ENCODE measurements around the gene DYRK3. TPM values are rescaled to one million over a fixed set of nuclear protein-coding genes. Genes with fewer than 3 reads are reported as not detected.

DYRK3 gene
- total and polyA plus RNA-seq, 10 of the 15 experiments (the other 5 are each of a cell fraction or from before 2014, with no cell fraction given) = 1.6 to 12.9 (median 10.3) TPM

DNA sequence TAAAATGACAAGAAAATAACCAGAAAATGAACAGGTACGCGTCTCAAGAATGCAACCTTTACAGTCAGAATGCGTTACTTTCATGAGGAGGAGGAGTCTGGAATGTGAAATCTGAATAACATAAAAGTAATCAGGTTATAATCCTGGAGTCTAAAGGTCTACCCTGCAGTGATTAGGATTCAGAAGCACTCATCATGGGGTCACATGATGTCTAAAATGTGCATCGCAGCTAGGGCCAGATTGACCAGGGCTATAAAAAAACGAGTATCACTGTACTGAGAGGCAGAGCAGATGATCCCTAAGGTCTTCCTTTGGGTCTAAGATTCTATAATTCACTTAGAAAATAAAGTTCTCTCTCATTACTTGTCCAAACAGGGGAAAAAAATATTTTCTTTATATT lies 30.5 kb upstream of the DYRK3 start:
- BruUV-seq (replicated peaks) = no TSS peak
- no peak for DNase-seq (ENCODE audit: low read depth, low spot score)
- TF ChIP-seq MYC (IDR thresholded peaks at IDR 0.05; ENCODE audit: insufficient read depth, insufficient read length, insufficient replicate concordance, low read length, severe bottlenecking) = no peak
- TF ChIP-seq NR2C1 (IDR thresholded peaks at IDR 0.05) = no peak
- no peak for TF ChIP-seq RCOR1 (conservative IDR thresholded peaks at IDR 0.05; ENCODE audit: low read depth, low read length)
- TF ChIP-seq KDM1A (IDR thresholded peaks at IDR 0.05; ENCODE audit: borderline replicate concordance) = no peak
- no peak for TF ChIP-seq MTA2 (IDR thresholded peaks at IDR 0.05; ENCODE audit: low read depth)
- no peak for TF ChIP-seq TBL1XR1 (IDR thresholded peaks at IDR 0.05; ENCODE audit: low read depth, low read length)
- FAIRE-seq = no peak
- Histone ChIP-seq H3K27ac (ENCODE audit: control insufficient read depth, insufficient read depth) (no peak overlapping the region), H3K9me3 (replicated peaks; ENCODE audit: control insufficient read depth, insufficient read depth, low read length) (no peaks in the 10 kb centered on the region), H3K79me2 (ENCODE audit: control insufficient read depth, insufficient read depth, low read length) (peaks cover 9% of the 10 kb centered on the region), H3K4me1 (ENCODE audit: control insufficient read depth, insufficient read depth, low read length) (peaks cover 20% of the 10 kb centered on the region), H2AFZ (ENCODE audit: control insufficient read depth, low read depth, low read length) (no peak overlapping the region), H3K4me3 (no peak overlapping the region), H3K36me3 (ENCODE audit: control insufficient read depth in 2 of 2, insufficient read depth in 2 of 2, low read length in 1 of 2) (peaks cover 6 to 28% of the 10 kb centered on the region in 2 experiments; a peak in 3 of 4 replicates), H3K27me3 (replicated peaks in 1 of 2; ENCODE audit: control insufficient read depth in 2 of 2, insufficient read depth in 2 of 2, low read length in 1 of 2) (no peaks in the 10 kb centered on the region), H3K9ac (ENCODE audit: control insufficient read depth, insufficient read depth, low read length) (no peak overlapping the region), H4K20me1 (ENCODE audit: control insufficient read depth, insufficient read depth) (no peaks in the 10 kb centered on the region), H3K4me2 (ENCODE audit: control insufficient read depth, insufficient read depth) (no peak overlapping the region)
- ChIA-PET SMC1A (ENCODE audit: uncharacterized antibody, unreplicated experiment) (interaction anchor here (1.1 kb wide), 1 partner anchor 58 kb away, joined by 3 read pairs; no protein-coding TSS in a partner anchor), RAD21 (ENCODE audit: unreplicated experiment) (no interaction called here), POLR2A (no interaction called here), CTCF (interaction anchor here (2.0 to 9.7 kb wide), 3 partner anchors 26 to 377 kb away, joined by 4 to 197 read pairs (median 6); no protein-coding TSS in a partner anchor)
- intact Hi-C loops (cut with micrococcal nuclease; ENCODE audit: unreplicated experiment) = loop anchor here (5.0 to 10.0 kb wide), 3 partner anchors 72 to 200 kb away; no protein-coding TSS in a partner anchor
- no peak for ATAC-seq
- WGBS (ENCODE audit: insufficient coverage, insufficient replicate concordance, low lambda C conversion rate, missing lambda C conversion rate) = 92% methylated on average over 5 of the region's 5 CpGs
- in situ Hi-C loops (cut with MboI) = no loop called here

DNA sequence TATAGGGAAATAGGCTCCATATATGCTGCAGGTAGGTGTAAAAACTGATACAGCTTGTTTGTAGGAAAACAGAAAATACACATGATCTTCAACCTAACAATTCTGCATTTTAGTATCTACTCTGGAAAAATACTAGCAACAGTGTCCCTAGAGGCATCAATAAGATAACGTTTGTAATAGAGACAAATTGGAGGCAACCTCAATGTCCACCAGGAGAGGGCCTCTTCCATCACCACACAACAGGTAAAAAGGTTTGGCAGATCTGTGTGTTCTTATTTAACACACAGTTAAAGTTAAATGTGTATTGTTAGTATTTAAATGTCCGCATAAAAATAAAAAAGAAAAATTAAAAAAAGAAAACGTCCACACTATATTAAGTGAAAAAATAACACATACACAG lies 28.5 kb upstream of the DYRK3 start:
- WGBS (ENCODE audit: insufficient coverage, insufficient replicate concordance, low lambda C conversion rate, missing lambda C conversion rate) = 48% methylated on average over 3 of the region's 3 CpGs
- in situ Hi-C loops (cut with MboI) (no loop called here), intact Hi-C loops (cut with micrococcal nuclease; ENCODE audit: unreplicated experiment) (loop anchor here (1.0 to 10.0 kb wide), 4 partner anchors 70 to 375 kb away; no protein-coding TSS in a partner anchor)
- no peaks in the 10 kb centered on the region for H4K20me1 ChIP-seq (ENCODE audit: control insufficient read depth, insufficient read depth)
- peaks cover 31% of the 10 kb centered on the region for H3K4me1 ChIP-seq (ENCODE audit: control insufficient read depth, insufficient read depth, low read length)
- no peak overlapping the region for H3K27ac ChIP-seq (ENCODE audit: control insufficient read depth, insufficient read depth)
- H3K4me3 ChIP-seq = no peak overlapping the region
- RAD21 ChIA-PET (ENCODE audit: unreplicated experiment) = interaction anchor here (0.8 to 4.1 kb wide), 7 partner anchors 14 to 101 kb away, joined by 3 to 18 read pairs (median 6); no protein-coding TSS in a partner anchor
- POLR2A ChIA-PET = no interaction called here
- no peaks in the 10 kb centered on the region for H3K27me3 ChIP-seq (replicated peaks in 1 of 2; ENCODE audit: control insufficient read depth in 2 of 2, insufficient read depth in 2 of 2, low read length in 1 of 2)
- peaks cover 21% of the 10 kb centered on the region for H3K79me2 ChIP-seq (ENCODE audit: control insufficient read depth, insufficient read depth, low read length)
- no peak overlapping the region; the same call in 1 of the 2 replicates for H3K4me2 ChIP-seq (ENCODE audit: control insufficient read depth, insufficient read depth)
- H2AFZ ChIP-seq (ENCODE audit: control insufficient read depth, low read depth, low read length) = no peak overlapping the region
- no peak for FAIRE-seq
- SMC1A ChIA-PET (ENCODE audit: uncharacterized antibody, unreplicated experiment) = interaction anchor here (1.2 to 5.2 kb wide), 6 partner anchors 15 to 98 kb away, joined by 3 to 70 read pairs (median 8); no protein-coding TSS in a partner anchor
- no peak overlapping the region for H3K9ac ChIP-seq (ENCODE audit: control insufficient read depth, insufficient read depth, low read length)
- no peaks in the 10 kb centered on the region for H3K9me3 ChIP-seq (replicated peaks; ENCODE audit: control insufficient read depth, insufficient read depth, low read length)
- TF ChIP-seq, protein P1, sequence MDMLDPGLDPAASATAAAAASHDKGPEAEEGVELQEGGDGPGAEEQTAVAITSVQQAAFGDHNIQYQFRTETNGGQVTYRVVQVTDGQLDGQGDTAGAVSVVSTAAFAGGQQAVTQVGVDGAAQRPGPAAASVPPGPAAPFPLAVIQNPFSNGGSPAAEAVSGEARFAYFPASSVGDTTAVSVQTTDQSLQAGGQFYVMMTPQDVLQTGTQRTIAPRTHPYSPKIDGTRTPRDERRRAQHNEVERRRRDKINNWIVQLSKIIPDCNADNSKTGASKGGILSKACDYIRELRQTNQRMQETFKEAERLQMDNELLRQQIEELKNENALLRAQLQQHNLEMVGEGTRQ (IDR thresholded peaks at IDR 0.05; ENCODE audit: borderline replicate concordance, low read depth, low read length) = no peak
- peak; percentile 32; the same call in 1 of the 2 replicates for TF ChIP-seq SMC3 (IDR thresholded peaks at IDR 0.05; ENCODE audit: borderline replicate concordance, low read length)
- TF ChIP-seq, protein P2, sequence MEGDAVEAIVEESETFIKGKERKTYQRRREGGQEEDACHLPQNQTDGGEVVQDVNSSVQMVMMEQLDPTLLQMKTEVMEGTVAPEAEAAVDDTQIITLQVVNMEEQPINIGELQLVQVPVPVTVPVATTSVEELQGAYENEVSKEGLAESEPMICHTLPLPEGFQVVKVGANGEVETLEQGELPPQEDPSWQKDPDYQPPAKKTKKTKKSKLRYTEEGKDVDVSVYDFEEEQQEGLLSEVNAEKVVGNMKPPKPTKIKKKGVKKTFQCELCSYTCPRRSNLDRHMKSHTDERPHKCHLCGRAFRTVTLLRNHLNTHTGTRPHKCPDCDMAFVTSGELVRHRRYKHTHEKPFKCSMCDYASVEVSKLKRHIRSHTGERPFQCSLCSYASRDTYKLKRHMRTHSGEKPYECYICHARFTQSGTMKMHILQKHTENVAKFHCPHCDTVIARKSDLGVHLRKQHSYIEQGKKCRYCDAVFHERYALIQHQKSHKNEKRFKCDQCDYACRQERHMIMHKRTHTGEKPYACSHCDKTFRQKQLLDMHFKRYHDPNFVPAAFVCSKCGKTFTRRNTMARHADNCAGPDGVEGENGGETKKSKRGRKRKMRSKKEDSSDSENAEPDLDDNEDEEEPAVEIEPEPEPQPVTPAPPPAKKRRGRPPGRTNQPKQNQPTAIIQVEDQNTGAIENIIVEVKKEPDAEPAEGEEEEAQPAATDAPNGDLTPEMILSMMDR (IDR thresholded peaks at IDR 0.05 in 2 of 3, conservative IDR thresholded peaks at IDR 0.05 in 1 of 3; ENCODE audit: control insufficient read depth in 2 of 3, extremely low read depth in 1 of 3, insufficient read depth in 1 of 3, low read depth in 3 of 3, low read length in 3 of 3) = peak; percentile 43 to 63 (median 57); a peak in 5 of 6 replicates
- CTCF ChIA-PET = interaction anchor here (1.0 to 11.3 kb wide), 27 partner anchors 9 to 375 kb away, joined by 3 to 197 read pairs (median 5); partner anchors contain the start of gene DYRK3
- no peak for DNase-seq (ENCODE audit: low read depth, low spot score)
- BruUV-seq (replicated peaks) = no TSS peak
- peaks cover 2 to 19% of the 10 kb centered on the region in 2 experiments; a peak in 3 of 4 replicates for H3K36me3 ChIP-seq (ENCODE audit: control insufficient read depth in 2 of 2, insufficient read depth in 2 of 2, low read length in 1 of 2)
- ATAC-seq = peak; percentile 49
